NCI-H524 (cell line): ENCODE results near the gene SLAMF1.

Source experiments
- DNase-seq, 2 experiments: peaks; one replicate each; lab custom pipeline; 2025; lab: John Stamatoyannopoulos, UW

The SLAMF1 gene

GRCh38 chr1:160625321-160625720, 21.5 kb downstream of the SLAMF1 start:
- no peak for DNase-seq

GRCh38 chr1:160624464-160624863, 22.4 kb downstream of the SLAMF1 start:
- DNase-seq, result no peak

- DNase-seq, result no peak
These were observed 23.0 kb downstream of the SLAMF1 start for GRCh38 chr1:160623862-160624261.

GRCh38 chr1:160623227-160623633, 23.6 kb downstream of the SLAMF1 start:
- no peak for DNase-seq

GRCh38 chr1:160622501-160623226, 24.2 kb downstream of the SLAMF1 start:
- no peak for DNase-seq

GRCh38 chr1:160621633-160622413, 25.0 kb downstream of the SLAMF1 start:
- no peak for DNase-seq

GRCh38 chr1:160620942-160621632, 25.8 kb downstream of the SLAMF1 start:
- no peak for DNase-seq

- no peak for DNase-seq
These were observed 27.0 kb downstream of the SLAMF1 start for GRCh38 chr1:160619742-160620277.

GRCh38 chr1:160618763-160619274, 28.0 kb downstream of the SLAMF1 start:
- DNase-seq, result peak in 1 of 2 experiments; percentile 16

GRCh38 chr1:160618327-160618726, 28.5 kb downstream of the SLAMF1 start:
- no peak for DNase-seq

- DNase-seq, result no peak
These were observed 31.2 kb downstream of the SLAMF1 start for GRCh38 chr1:160615660-160616059.

GRCh38 chr1:160614410-160614809, 32.4 kb downstream of the SLAMF1 start:
- DNase-seq, result no peak

- no peak for DNase-seq
These were observed 34.1 kb downstream of the SLAMF1 start for GRCh38 chr1:160612613-160613218.

- no peak for DNase-seq
These were observed 36.1 kb downstream of the SLAMF1 start for GRCh38 chr1:160610569-160611242.

GRCh38 chr1:160608941-160609340, 37.9 kb downstream of the SLAMF1 start:
- DNase-seq, result no peak

- DNase-seq, result no peak
These were observed 38.3 kb downstream of the SLAMF1 start for GRCh38 chr1:160608514-160608913.

GRCh38 chr1:160608057-160608456, 38.8 kb downstream of the SLAMF1 start:
- DNase-seq, result no peak

GRCh38 chr1:160607672-160608032, 39.2 kb downstream of the SLAMF1 start:
- no peak for DNase-seq

GRCh38 chr1:160607011-160607671, 39.7 kb downstream of the SLAMF1 start:
- peak; percentile 25 to 50 for DNase-seq

GRCh38 chr1:160606611-160607010, 40.2 kb downstream of the SLAMF1 start:
- no peak for DNase-seq
